GM18873 (cell line): ENCODE results near the gene KIF2C.
A peak's percentile ranks its signal among the peaks of the same experiment; 100 is the strongest.
"Not testable (repeated sequence)": the region's sequence is repeated elsewhere in the genome, so short reads cannot be mapped to it uniquely, and the experiment has no call there.

Source experiments
- ATAC-seq: cut with Tn5 transposase; IDR thresholded peaks from one replicate; pipeline ENCODE4 v1.9.1; 2021; ENCODE audit warnings: mild to moderate bottlenecking, moderate library complexity, moderate number of reproducible peaks; ENCODE audit not compliant: unreplicated experiment, low FRiP score

Gene KIF2C

GRCh38 chr1:44739307-44740178, at the start of gene KIF2C:
Gene KIF2C, plus strand, starts transcription at chr1:44739837. Its CDS starts 96 bp downstream, at chr1:44739933.
- ATAC-seq = peak; percentile 91

DNA sequence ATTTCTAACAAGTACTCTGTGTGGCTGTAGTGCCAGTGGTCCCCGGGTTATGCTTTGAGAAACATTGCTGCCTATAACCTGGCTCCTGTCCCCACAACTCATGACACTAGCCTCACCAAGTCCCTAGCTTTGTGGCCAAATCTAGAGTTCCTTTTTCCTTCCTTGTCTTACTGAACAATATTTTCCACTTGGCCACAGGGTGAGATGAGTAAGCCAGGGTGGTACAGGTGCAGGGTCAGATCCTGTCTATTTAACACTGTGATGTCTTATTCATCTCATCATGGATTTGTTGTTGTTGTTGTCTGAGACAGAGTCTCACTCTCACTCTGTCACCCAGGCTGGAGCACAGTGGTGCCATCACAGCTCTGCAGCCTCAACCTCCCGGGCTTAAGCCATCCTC, 46.5 kb upstream of the KIF2C start:
- ATAC-seq = no peak

GRCh38 chr1:44693900-44694299, 45.7 kb upstream of the KIF2C start:
- ATAC-seq = no peak

DNA sequence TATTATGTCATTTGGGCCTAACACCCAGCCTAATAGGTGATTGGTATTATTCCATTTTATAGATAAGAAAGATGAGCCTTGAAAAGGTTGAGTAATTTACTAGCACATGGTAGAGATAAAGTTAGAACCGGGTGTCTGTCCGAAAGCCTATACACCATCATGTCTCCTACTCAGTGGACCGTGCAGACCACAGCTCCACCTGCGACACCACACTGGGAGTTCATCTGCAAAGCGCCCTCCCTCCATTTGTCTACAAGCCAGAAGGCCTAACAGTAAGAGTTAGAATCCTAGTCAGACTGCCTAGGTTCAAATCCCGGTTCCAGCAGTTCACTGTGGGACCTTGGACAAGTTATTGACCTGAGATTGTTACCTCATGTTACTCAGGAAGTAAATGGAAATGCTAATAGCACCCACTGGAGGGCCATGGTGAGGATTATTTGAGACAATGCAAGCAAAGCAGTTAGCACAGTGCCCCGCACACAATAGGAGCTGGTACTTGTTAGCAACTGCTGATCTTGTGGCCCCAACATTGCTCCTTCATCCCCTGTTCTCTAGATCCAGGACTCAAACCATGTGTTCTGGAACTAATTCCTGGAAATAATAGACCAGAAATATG, 44.7 kb upstream of the KIF2C start:
- ATAC-seq = no peak

DNA sequence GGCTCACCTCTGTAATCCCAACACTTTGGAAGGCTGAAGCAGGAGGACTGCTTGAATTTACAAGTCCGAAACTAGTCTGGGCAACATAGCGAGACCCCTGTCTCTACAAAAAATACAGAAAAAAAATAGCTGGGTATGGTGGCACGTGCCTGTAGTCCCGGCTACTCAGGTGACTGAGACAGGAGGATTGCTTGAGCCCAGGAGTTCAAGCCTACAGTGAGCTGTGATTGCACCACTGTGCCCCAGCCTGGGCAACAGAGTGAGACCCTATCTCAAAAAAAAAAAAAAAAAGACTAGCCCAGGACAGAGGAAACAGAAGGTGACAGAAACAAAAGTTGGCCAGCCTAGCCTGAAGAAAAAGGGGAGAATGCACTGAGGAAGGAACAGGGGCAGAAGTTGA, 44.0 kb upstream of the KIF2C start:
- no peak for ATAC-seq

DNA sequence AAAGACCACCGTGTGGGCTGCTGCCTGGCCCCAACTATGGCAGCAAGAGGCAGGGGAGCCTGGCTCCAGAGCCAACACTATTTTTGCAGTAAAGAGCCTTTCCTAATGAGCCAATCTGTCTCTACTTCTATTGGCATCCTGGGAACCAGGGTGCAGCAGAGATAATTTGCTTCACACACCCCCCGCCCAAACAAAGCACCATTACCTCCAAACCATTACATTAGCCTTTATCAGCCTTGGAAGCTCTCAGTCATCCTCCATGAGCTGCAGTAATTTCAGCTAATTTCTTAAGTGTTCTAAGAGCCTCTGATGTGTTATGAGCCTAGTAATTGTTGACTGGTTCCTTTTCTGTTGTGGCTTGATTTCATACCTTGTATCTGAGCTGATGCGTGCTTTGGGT, 43.5 kb upstream of the KIF2C start:
- no peak for ATAC-seq

DNA sequence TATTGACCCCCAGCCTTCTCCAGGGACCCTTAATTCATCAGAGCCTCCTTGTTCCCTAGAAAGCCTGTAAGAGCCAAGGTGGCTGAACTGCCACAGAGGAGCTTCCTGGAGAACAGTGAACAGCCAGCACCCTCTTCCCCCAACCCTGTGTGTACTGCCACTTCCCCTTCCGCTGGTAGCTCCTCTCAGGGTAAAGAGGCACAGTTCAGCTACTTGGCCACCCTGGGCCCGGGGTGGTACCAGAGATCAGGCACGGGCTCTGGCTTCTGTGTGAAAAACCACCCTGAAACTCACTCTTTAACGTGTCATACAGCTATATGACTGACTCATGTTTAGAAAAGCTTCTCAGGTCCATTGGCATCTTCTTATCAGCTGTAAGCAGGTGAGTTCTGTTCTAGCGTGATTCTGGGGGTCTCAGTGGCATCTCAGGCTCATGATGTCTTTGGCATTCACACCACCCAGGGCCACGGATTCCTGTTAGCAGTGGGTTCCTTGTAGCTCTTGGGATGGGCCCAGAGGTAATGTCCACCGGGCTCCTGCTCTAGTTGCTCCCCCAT, 42.8 kb upstream of the KIF2C start:
- ATAC-seq = no peak

- ATAC-seq = no peak
Observed at GRCh38 chr1:44698138-44698537, 41.5 kb upstream of the KIF2C start.

DNA sequence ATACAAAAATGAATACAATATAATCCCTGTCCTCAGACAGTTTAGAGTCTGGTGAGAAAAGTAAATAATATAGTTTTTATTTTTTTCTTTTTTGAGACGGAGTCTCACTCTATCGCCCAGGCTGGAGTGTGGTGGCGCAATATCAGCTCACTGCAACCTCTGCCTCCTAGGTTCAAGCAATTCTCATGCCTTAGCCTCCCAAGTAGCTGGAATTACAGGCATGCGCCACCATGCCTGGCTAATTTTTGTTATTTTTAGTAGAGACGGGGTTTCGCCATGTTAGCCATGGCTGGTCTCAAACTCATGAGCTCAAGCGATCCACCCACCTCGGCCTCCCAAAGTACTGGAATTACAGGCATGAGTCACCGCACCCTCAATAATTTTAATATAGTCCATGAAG, 40.3 kb upstream of the KIF2C start:
- not testable (repeated sequence) for ATAC-seq

DNA sequence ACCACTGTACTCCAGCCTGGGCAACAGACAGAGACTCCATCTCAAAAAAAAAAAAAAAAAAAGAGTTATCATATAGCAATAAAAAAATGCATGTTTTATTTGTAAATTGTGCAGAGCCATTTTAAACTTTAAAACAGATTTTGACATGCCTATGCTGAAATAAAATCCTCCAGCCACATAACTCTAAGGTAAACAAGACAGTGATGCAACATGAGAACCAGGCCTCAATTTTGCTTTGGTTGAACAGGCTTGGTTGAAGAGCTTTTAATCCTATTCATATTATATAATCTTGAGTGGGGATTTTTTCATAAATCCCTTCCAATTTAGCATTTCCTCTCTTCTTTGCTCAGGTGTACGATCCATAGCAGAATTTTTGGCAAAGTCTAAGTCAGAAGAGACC, 39.1 kb upstream of the KIF2C start:
- ATAC-seq = no peak

- ATAC-seq = no peak
Observed at GRCh38 chr1:44701141-44701573, 38.5 kb upstream of the KIF2C start.

DNA sequence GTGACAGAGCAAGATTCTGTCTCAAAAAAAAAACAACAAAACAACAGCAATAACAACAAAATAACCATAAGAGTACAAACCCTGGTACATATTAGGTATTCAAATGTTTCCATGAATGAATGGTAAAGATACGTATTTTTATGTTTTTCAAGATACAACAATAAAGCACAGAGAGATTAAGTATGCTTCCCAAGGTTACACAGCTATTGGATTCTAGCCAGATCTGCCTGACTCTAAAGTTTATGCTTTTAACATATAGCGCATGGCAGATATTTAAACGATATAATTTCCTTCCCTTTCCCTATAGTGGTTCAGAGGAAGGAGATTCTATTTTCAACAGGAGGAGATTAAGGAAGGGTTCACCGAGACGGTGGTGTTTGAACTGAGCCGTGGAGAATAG, 34.2 kb upstream of the KIF2C start:
- ATAC-seq = no peak

DNA sequence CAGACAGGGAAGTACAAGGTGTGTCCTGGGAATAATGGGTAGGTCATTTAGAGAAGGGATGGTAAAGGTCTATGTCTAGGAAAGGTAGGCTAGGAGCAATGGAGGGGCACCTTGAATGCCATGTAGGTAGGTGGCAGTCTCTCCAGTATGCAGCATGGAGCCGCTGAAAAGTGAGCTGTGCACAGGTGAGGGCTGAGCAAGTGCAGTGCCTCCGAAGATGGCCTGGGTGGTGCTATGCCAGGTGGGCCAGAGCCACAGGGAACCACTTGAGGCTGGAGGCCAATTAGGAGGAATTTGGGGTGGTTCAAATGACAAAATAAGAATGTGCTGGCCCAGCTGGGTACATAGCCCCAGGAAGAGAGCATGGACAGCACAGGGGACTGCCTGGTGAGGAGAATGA, 33.7 kb upstream of the KIF2C start:
- no peak for ATAC-seq

- no peak for ATAC-seq
Observed at GRCh38 chr1:44707112-44707881, 32.3 kb upstream of the KIF2C start.

DNA sequence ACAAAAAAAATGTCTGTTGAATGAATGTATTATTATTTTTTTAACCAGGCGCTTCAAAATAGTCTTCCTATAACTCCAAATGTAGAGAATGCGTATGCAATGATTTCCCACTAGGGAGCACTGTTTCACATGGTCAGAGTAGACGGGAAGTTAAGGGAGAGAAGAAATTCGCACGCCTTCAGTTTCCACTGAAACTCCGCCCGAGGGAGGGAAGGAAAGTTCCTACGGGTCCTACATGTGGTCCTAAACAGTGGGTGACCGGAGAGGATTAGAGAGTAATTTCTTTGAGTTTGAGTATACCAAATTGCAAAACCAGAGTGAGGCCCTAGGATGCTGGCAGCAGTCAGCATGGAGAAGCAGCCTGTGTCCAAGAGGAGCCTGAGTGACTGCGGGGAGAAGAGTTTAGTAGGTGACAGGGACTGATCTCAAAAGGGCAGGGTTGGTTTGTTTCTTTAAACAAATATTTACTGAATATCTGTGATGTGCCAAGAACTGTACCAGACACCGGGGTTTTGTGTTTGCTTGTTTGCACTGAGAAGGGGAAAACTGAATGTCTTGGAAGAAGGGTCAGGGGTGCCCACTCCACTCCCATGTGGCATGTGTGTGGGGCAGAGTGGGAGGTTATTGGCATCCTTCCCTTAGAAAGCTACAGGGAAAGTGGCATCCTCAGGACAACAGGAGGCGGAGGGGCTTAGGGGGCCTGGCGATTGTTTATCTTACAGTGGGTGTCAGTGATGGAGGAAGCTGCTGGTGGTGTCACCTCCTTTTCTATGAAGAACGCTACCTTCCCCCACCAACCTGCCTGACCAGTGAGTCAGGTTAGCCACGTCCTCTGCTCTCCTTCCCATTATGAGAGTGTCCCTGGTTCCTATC, 31.4 kb upstream of the KIF2C start:
- ATAC-seq = no peak

- ATAC-seq = no peak
Observed at GRCh38 chr1:44713321-44713781, 26.3 kb upstream of the KIF2C start.

- ATAC-seq = no peak
Observed at GRCh38 chr1:44714532-44714931, 25.1 kb upstream of the KIF2C start.

- no peak for ATAC-seq
Observed at GRCh38 chr1:44714944-44715571, 24.6 kb upstream of the KIF2C start.

GRCh38 chr1:44717156-44717555, 22.5 kb upstream of the KIF2C start:
- no peak for ATAC-seq
